Right cardiac atrium (tissue), 5 donors: ENCODE measurements around the gene PDLIM5. TPM values are rescaled to one million over a fixed set of nuclear protein-coding genes. Genes with fewer than 3 reads are reported as not detected.
A peak's percentile ranks its signal among the peaks of the same experiment; 100 is the strongest.

Experiments
- ATAC-seq, 2 donors: fragments of 200-7000 bp; cut with Tn5 transposase; one replicate each; pipeline versions ENCODE4 v1.8.0 to v1.9.1; 2020; ENCODE audit warnings: moderate library complexity in 2 of 2, mild to moderate bottlenecking in 1 of 2
- DNase-seq, 3 donors: peaks; one replicate each; pipeline ENCODE4 v3.0.0-alpha.2; 2020
- H3K27ac ChIP-seq: one replicate; pipeline ENCODE4 v1.5.1; 2013; ENCODE audit warnings: mild to moderate bottlenecking, low read length, control low read depth, moderate library complexity
- H3K27me3 ChIP-seq: one replicate; pipeline ENCODE4 v1.6.1; 2013; ENCODE audit not compliant: control insufficient read depth, insufficient read depth
- H3K4me1 ChIP-seq: one replicate; pipeline ENCODE4 v1.6.1; 2013; ENCODE audit warnings: low read length; ENCODE audit not compliant: control insufficient read depth, insufficient read depth
- H3K4me3 ChIP-seq: one replicate; pipeline ENCODE4 v1.5.1; 2013; ENCODE audit warnings: low read length, control low read depth
- H3K9me3 ChIP-seq: one replicate; pipeline ENCODE4 v1.6.1; 2013; ENCODE audit warnings: low read length; ENCODE audit not compliant: control insufficient read depth
- WGBS: extraction: QIAGEN DNeasy Blood & Tissue Kit; methylation state at CpG from one replicate; pipeline ENCODE4 v1.1.7; 2013; 5-methylcytosine and 5-hydroxymethylcytosine counted together
- intact Hi-C, 4 donors: fragments of 100-400 bp; cut with DNase I; formaldehyde crosslinking; loops; one replicate each; pipeline versions ENCODE4 v1.11.0 to v1.14.0; 2022 to 2023
- polyA plus RNA-seq: library from polyadenylated mRNA; stranded (reverse); fragments of 200-250 nt; gene quantifications from one replicate; pipeline ENCODE4 v1.2.3, GENCODE V29; 2013
- total RNA-seq, 4 donors: library from RNA; stranded (reverse); fragmentation: NEBNext Ultra II Directional; extraction: Animal tissue kit (Norgen Biotek cat#: 25700); gene quantifications; one replicate each; pipeline ENCODE4 v1.2.1, GENCODE V29; 2021
- donor health status: healthy with polysubstance abuse.
- donor health status: DM: no; HTN: yes; CAD: no.
- donor health status: DM: no; HTN: no; CAD: no.
- donor health status: DM: no; HTN: yes; CAD: no; lungs with severe emphysema.
- donor health status: DM: yes; HTN: yes; CAD: no.

Gene PDLIM5
- total and polyA plus RNA-seq, 5 donors: 407 to 778 (median 528) TPM

- 43% methylated on average over 3 of the region's 3 CpGs for WGBS
- peaks cover 3% of the 10 kb centered on the region for H3K4me1 ChIP-seq
- no peaks in the 10 kb centered on the region for H3K9me3 ChIP-seq
- intact Hi-C loops: loop anchor here in 3 of 4 donors (5.0 to 10.0 kb wide), 3 partner anchors 51 to 169 kb away; partner anchors contain the start of gene PDLIM5 (in 1 of the 3)
- DNase-seq (no peak), ATAC-seq (no peak)
- no peak overlapping the region for H3K27ac ChIP-seq
- H3K27me3 ChIP-seq: no peaks in the 10 kb centered on the region
- no peak overlapping the region for H3K4me3 ChIP-seq
Measured at GRCh38 chr4:94576210-94576609, 124.5 kb downstream of the PDLIM5 start.

- H3K27me3 ChIP-seq: no peaks in the 10 kb centered on the region
- H3K4me3 ChIP-seq: no peak overlapping the region
- H3K9me3 ChIP-seq: no peaks in the 10 kb centered on the region
- DNase-seq: peak; percentile 44 to 73 (median 52)
- H3K27ac ChIP-seq: no peak overlapping the region
- H3K4me1 ChIP-seq: peaks cover 3% of the 10 kb centered on the region
- ATAC-seq: peak; percentile 69 to 83
- 28% methylated on average over 1 of the region's 1 CpG for WGBS
- intact Hi-C loops: loop anchor here in 3 of 4 donors (5.0 to 10.0 kb wide), 3 partner anchors 52 to 170 kb away; partner anchors contain the start of gene PDLIM5 (in 1 of the 3)
Measured at GRCh38 chr4:94577136-94577535, 125.4 kb downstream of the PDLIM5 start.

- no peak for ATAC-seq
- Histone ChIP-seq H3K4me3 (no peak overlapping the region), H3K27me3 (no peaks in the 10 kb centered on the region), H3K4me1 (peaks cover 3% of the 10 kb centered on the region), H3K27ac (no peak overlapping the region), H3K9me3 (no peaks in the 10 kb centered on the region)
- no peak for DNase-seq
- intact Hi-C loops: loop anchor here in 3 of 4 donors (5.0 to 10.0 kb wide), 3 partner anchors 53 to 171 kb away; partner anchors contain the start of gene PDLIM5 (in 1 of the 3)
- WGBS: 62% methylated on average over 2 of the region's 2 CpGs
Measured at GRCh38 chr4:94578195-94578594, 126.5 kb downstream of the PDLIM5 start.

GRCh38 chr4:94581766-94582165, 130.0 kb downstream of the PDLIM5 start:
- intact Hi-C loops: no loop called here

GRCh38 chr4:94582517-94582916, 130.8 kb downstream of the PDLIM5 start:
- ATAC-seq (no peak), DNase-seq (no peak)
- H3K27ac ChIP-seq: no peak overlapping the region
- no peaks in the 10 kb centered on the region for H3K9me3 ChIP-seq
- no peak overlapping the region for H3K4me3 ChIP-seq
- intact Hi-C loops: no loop called here
- 73% methylated on average over 2 of the region's 2 CpGs for WGBS
- H3K4me1 ChIP-seq: no peaks in the 10 kb centered on the region
- H3K27me3 ChIP-seq: no peaks in the 10 kb centered on the region

More at GRCh38 chr4:94581766-94582165, 130.0 kb downstream of the PDLIM5 start:
- no peak overlapping the region for H3K27ac ChIP-seq
- H3K9me3 ChIP-seq: no peaks in the 10 kb centered on the region
- no peak for DNase-seq
- ATAC-seq: no peak
- H3K4me3 ChIP-seq: no peak overlapping the region
- WGBS: 87% methylated on average over 2 of the region's 2 CpGs
- no peaks in the 10 kb centered on the region for H3K27me3 ChIP-seq
- no peaks in the 10 kb centered on the region for H3K4me1 ChIP-seq

GRCh38 chr4:94583914-94584641, 132.3 kb downstream of the PDLIM5 start:
- ATAC-seq (no peak), DNase-seq (no peak)
- no peak overlapping the region for H3K27ac ChIP-seq
- no peaks in the 10 kb centered on the region for H3K9me3 ChIP-seq
- WGBS: 56% methylated on average over 3 of the region's 3 CpGs
- no peak overlapping the region for H3K4me3 ChIP-seq
- no peaks in the 10 kb centered on the region for H3K4me1 ChIP-seq
- intact Hi-C loops: no loop called here
- no peaks in the 10 kb centered on the region for H3K27me3 ChIP-seq

GRCh38 chr4:94588896-94589693, 137.4 kb downstream of the PDLIM5 start:
- H3K4me1 ChIP-seq: peaks cover 1% of the 10 kb centered on the region
- no peak overlapping the region for H3K27ac ChIP-seq
- no peak for DNase-seq
- no peak for ATAC-seq
- 88% methylated on average over 1 of the region's 1 CpG for WGBS
- H3K27me3 ChIP-seq: no peaks in the 10 kb centered on the region
- H3K9me3 ChIP-seq: no peaks in the 10 kb centered on the region
- intact Hi-C loops: no loop called here
- H3K4me3 ChIP-seq: no peak overlapping the region

- Histone ChIP-seq H3K27me3 (no peaks in the 10 kb centered on the region), H3K27ac (no peak overlapping the region), H3K9me3 (no peaks in the 10 kb centered on the region), H3K4me3 (no peak overlapping the region), H3K4me1 (peaks cover 1% of the 10 kb centered on the region)
- ATAC-seq: peak; percentile 60 to 66
- intact Hi-C loops: loop anchor here in 2 of 4 donors (10.0 kb wide), 1 partner anchor 136 kb away; the partner anchor contains the start of gene PDLIM5 (in 2 of the 2)
- 41% methylated on average over 2 of the region's 2 CpGs for WGBS
- DNase-seq: peak in 1 of 3 donors; percentile 21
Measured at GRCh38 chr4:94590493-94590892, 138.8 kb downstream of the PDLIM5 start.

- 82% methylated on average over 2 of the region's 2 CpGs for WGBS
- DNase-seq (no peak), ATAC-seq (peak; percentile 49 to 60)
- intact Hi-C loops: loop anchor here in 2 of 4 donors (10.0 kb wide), 1 partner anchor 136 kb away; the partner anchor contains the start of gene PDLIM5 (in 2 of the 2)
- Histone ChIP-seq H3K9me3 (no peaks in the 10 kb centered on the region), H3K4me3 (no peak overlapping the region), H3K27ac (no peak overlapping the region), H3K27me3 (no peaks in the 10 kb centered on the region), H3K4me1 (peaks cover 1% of the 10 kb centered on the region)
Measured at GRCh38 chr4:94591289-94591688, 139.5 kb downstream of the PDLIM5 start.

- intact Hi-C loops: loop anchor here in 3 of 4 donors (2.0 to 10.0 kb wide), 3 partner anchors 140 to 188 kb away; partner anchors contain the start of gene PDLIM5 (in 2 of the 3)
- no peak for DNase-seq
- 44% methylated on average over 1 of the region's 1 CpG for WGBS
- Histone ChIP-seq H3K27me3 (no peaks in the 10 kb centered on the region), H3K9me3 (no peaks in the 10 kb centered on the region), H3K4me3 (no peak overlapping the region), H3K4me1 (peaks cover 1% of the 10 kb centered on the region), H3K27ac (no peak overlapping the region)
- ATAC-seq: no peak
Measured at GRCh38 chr4:94595013-94595412, 143.3 kb downstream of the PDLIM5 start.
